ENCODE measurements around the gene P2RY13.

The P2RY13 gene

DNA sequence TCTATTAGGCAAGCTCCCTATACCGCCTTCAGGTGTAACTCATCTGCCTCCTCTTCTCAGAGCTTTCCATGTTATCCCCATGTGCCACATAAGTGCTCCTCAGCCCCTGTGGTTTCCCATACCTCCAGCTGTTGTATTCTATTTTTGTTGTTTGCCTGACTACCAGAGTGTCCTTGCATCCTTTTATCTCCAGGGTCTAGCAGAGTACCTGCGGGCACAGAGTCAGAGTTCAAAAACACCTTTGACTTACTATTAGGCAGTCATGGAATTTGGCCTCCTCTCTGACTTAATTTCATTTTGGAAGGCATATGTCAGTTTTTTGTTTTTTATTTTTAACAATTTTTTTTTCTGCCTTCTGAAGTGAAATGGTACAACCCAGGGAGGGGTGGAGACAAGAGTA lies 19.8 kb downstream of the P2RY13 start:
- 94 to 100% methylated on average over 2 of the region's 2 CpGs for whole genome bisulfite sequencing, 2 experiments (ENCODE audit: insufficient coverage in 2 of 2)
- no peaks in the 10 kb centered on the region for H3K9me3 ChIP-seq (ENCODE audit: control insufficient read depth, low read length)

GRCh38 chr3:151307583-151308488 lies 21.5 kb downstream of the P2RY13 start:
- no peaks in the 10 kb centered on the region for H3K36me3 ChIP-seq (ENCODE audit: control insufficient read depth, insufficient read depth, low read length)
- no peaks in the 10 kb centered on the region for H3K9me3 ChIP-seq (ENCODE audit: control insufficient read depth, low read length)
- H3K4me3 ChIP-seq (ENCODE audit: extremely low read depth, insufficient read depth, low read length, poor library complexity, severe bottlenecking): no peak overlapping the region
- H3K4me1 ChIP-seq (ENCODE audit: control insufficient read depth, insufficient read depth, low read length, poor library complexity, severe bottlenecking): peaks cover 27% of the 10 kb centered on the region
- no peak overlapping the region for H3K27ac ChIP-seq (ENCODE audit: low read depth, low read length, severe bottlenecking)
- WGBS, 2 experiments (ENCODE audit: insufficient coverage in 2 of 2): no CpG with 5 or more reads among the region's 1 CpG

More for the DNA sequence above, 19.8 kb downstream of the P2RY13 start:
- Histone ChIP-seq H3K4me3 (ENCODE audit: extremely low read depth, insufficient read depth, low read length, poor library complexity, severe bottlenecking) (no peak overlapping the region), H3K36me3 (ENCODE audit: control insufficient read depth, insufficient read depth, low read length) (no peaks in the 10 kb centered on the region), H3K4me1 (ENCODE audit: control insufficient read depth, insufficient read depth, low read length, poor library complexity, severe bottlenecking) (peaks cover 17% of the 10 kb centered on the region), H3K27ac (ENCODE audit: low read depth, low read length, severe bottlenecking) (no peak overlapping the region)

GRCh38 chr3:151307131-151307530 lies 22.2 kb downstream of the P2RY13 start:
- H3K9me3 ChIP-seq (ENCODE audit: control insufficient read depth, low read length): no peaks in the 10 kb centered on the region
- H3K27ac ChIP-seq (ENCODE audit: low read depth, low read length, severe bottlenecking): no peak overlapping the region
- no peak overlapping the region for H3K4me3 ChIP-seq (ENCODE audit: extremely low read depth, insufficient read depth, low read length, poor library complexity, severe bottlenecking)
- H3K36me3 ChIP-seq (ENCODE audit: control insufficient read depth, insufficient read depth, low read length): no peaks in the 10 kb centered on the region
- peaks cover 27% of the 10 kb centered on the region for H3K4me1 ChIP-seq (ENCODE audit: control insufficient read depth, insufficient read depth, low read length, poor library complexity, severe bottlenecking)

DNA sequence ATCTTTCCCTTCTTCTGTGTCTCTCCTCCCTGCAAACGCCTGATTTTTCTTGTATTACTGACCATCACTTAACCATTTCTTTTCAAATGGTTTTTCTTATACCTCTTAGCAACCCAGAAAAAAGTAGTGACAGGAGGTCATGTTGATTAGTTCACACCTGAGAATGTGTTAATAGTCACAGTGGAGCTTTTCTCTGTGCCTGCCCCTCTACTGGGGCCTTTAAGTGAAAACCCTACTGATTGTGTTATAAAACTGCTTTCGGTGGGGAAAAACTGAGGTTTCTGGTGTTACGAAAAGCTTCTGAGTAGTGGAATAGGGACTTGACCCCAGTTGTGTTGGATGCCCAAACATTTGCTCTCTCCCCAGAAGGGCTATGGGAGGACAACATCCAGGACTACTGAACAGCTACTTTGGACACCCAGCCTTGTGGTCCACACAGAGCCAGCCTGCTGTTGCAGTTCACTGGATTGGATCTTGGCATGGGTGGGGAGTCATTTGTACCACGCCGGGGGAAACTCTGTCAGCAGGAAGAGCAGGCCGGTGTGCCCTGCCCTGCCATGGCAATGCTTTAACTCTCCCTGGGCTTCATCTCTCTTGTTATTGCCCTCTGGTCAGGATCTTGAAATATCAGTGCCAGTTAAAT lies 23.1 kb downstream of the P2RY13 start:
- Histone ChIP-seq H3K4me1 (ENCODE audit: control insufficient read depth, insufficient read depth, low read length, poor library complexity, severe bottlenecking) (peaks cover 27% of the 10 kb centered on the region), H3K36me3 (ENCODE audit: control insufficient read depth, insufficient read depth, low read length) (no peaks in the 10 kb centered on the region), H3K9me3 (ENCODE audit: control insufficient read depth, low read length) (no peaks in the 10 kb centered on the region), H3K27ac (ENCODE audit: low read depth, low read length, severe bottlenecking) (peak overlapping the region; percentile 96), H3K4me3 (ENCODE audit: extremely low read depth, insufficient read depth, low read length, poor library complexity, severe bottlenecking) (no peak overlapping the region)
- WGBS, 2 experiments (ENCODE audit: insufficient coverage in 2 of 2): 96 to 100% methylated on average over 5 to 6 of the region's 6 CpGs

- H3K27ac ChIP-seq (ENCODE audit: low read depth, low read length, severe bottlenecking): peak overlapping the region; percentile 96
- H3K4me3 ChIP-seq (ENCODE audit: extremely low read depth, insufficient read depth, low read length, poor library complexity, severe bottlenecking): no peak overlapping the region
- H3K36me3 ChIP-seq (ENCODE audit: control insufficient read depth, insufficient read depth, low read length): no peaks in the 10 kb centered on the region
- 84 to 89% methylated on average over 4 of the region's 4 CpGs for WGBS, 2 experiments (ENCODE audit: insufficient coverage in 2 of 2)
- H3K4me1 ChIP-seq (ENCODE audit: control insufficient read depth, insufficient read depth, low read length, poor library complexity, severe bottlenecking): peaks cover 27% of the 10 kb centered on the region
- H3K9me3 ChIP-seq (ENCODE audit: control insufficient read depth, low read length): no peaks in the 10 kb centered on the region
These were observed 23.6 kb downstream of the P2RY13 start for GRCh38 chr3:151305775-151306151.

- no peaks in the 10 kb centered on the region for H3K9me3 ChIP-seq (ENCODE audit: control insufficient read depth, low read length)
- peaks cover 27% of the 10 kb centered on the region for H3K4me1 ChIP-seq (ENCODE audit: control insufficient read depth, insufficient read depth, low read length, poor library complexity, severe bottlenecking)
- H3K36me3 ChIP-seq (ENCODE audit: control insufficient read depth, insufficient read depth, low read length): no peaks in the 10 kb centered on the region
- H3K4me3 ChIP-seq (ENCODE audit: extremely low read depth, insufficient read depth, low read length, poor library complexity, severe bottlenecking): no peak overlapping the region
- peak overlapping the region; percentile 96 for H3K27ac ChIP-seq (ENCODE audit: low read depth, low read length, severe bottlenecking)
- 10 to 23% methylated on average over 2 to 4 of the region's 7 CpGs for whole genome bisulfite sequencing, 2 experiments (ENCODE audit: insufficient coverage in 2 of 2)
These were observed 24.1 kb downstream of the P2RY13 start for GRCh38 chr3:151305060-151305774.

GRCh38 chr3:151303751-151304150 lies 25.6 kb downstream of the P2RY13 start:
- H3K4me3 ChIP-seq (ENCODE audit: extremely low read depth, insufficient read depth, low read length, poor library complexity, severe bottlenecking): no peak overlapping the region
- H3K4me1 ChIP-seq (ENCODE audit: control insufficient read depth, insufficient read depth, low read length, poor library complexity, severe bottlenecking): peaks cover 27% of the 10 kb centered on the region
- 50% methylated on average over 1 of the region's 2 CpGs for WGBS, 2 experiments (ENCODE audit: insufficient coverage in 2 of 2)
- H3K36me3 ChIP-seq (ENCODE audit: control insufficient read depth, insufficient read depth, low read length): no peaks in the 10 kb centered on the region
- H3K27ac ChIP-seq (ENCODE audit: low read depth, low read length, severe bottlenecking): no peak overlapping the region
- no peaks in the 10 kb centered on the region for H3K9me3 ChIP-seq (ENCODE audit: control insufficient read depth, low read length)

GRCh38 chr3:151301787-151302186 lies 27.6 kb downstream of the P2RY13 start:
- Histone ChIP-seq H3K27ac (ENCODE audit: low read depth, low read length, severe bottlenecking) (no peak overlapping the region), H3K36me3 (ENCODE audit: control insufficient read depth, insufficient read depth, low read length) (no peaks in the 10 kb centered on the region), H3K4me3 (ENCODE audit: extremely low read depth, insufficient read depth, low read length, poor library complexity, severe bottlenecking) (no peak overlapping the region), H3K9me3 (ENCODE audit: control insufficient read depth, low read length) (no peaks in the 10 kb centered on the region), H3K4me1 (ENCODE audit: control insufficient read depth, insufficient read depth, low read length, poor library complexity, severe bottlenecking) (peaks cover 27% of the 10 kb centered on the region)
- WGBS, 2 experiments (ENCODE audit: insufficient coverage in 2 of 2): 85% methylated on average over 2 of the region's 3 CpGs

- Histone ChIP-seq H3K27ac (ENCODE audit: low read depth, low read length, severe bottlenecking) (no peak overlapping the region), H3K4me3 (ENCODE audit: extremely low read depth, insufficient read depth, low read length, poor library complexity, severe bottlenecking) (no peak overlapping the region), H3K36me3 (ENCODE audit: control insufficient read depth, insufficient read depth, low read length) (no peaks in the 10 kb centered on the region), H3K4me1 (ENCODE audit: control insufficient read depth, insufficient read depth, low read length, poor library complexity, severe bottlenecking) (peaks cover 15% of the 10 kb centered on the region), H3K9me3 (ENCODE audit: control insufficient read depth, low read length) (no peaks in the 10 kb centered on the region)
- WGBS, 2 experiments (ENCODE audit: insufficient coverage in 2 of 2): no CpG with 5 or more reads among the region's 1 CpG
These were observed 28.8 kb downstream of the P2RY13 start for GRCh38 chr3:151300539-151300938.

DNA sequence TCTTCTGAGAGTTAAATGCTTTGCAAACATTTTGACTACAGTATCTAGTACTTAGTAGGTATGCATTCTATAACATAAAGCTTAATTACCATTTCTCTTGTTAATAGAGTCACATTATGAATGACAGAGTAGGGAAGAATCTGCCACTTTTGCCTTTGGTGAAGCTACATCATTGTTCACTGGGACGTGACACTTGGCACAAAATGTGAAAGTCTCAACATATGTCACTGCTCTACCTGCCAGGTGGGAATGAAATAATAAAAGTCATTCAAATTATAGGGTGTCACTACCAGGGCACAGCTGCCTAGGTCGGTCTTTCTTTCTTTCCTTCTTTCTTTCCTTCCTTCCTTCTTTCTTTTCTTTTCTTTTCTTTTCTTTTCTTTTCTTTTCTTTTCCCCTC lies 30.3 kb downstream of the P2RY13 start:
- Histone ChIP-seq H3K27ac (ENCODE audit: low read depth, low read length, severe bottlenecking) (no peak overlapping the region), H3K36me3 (ENCODE audit: control insufficient read depth, insufficient read depth, low read length) (no peaks in the 10 kb centered on the region), H3K9me3 (ENCODE audit: control insufficient read depth, low read length) (no peaks in the 10 kb centered on the region), H3K4me1 (ENCODE audit: control insufficient read depth, insufficient read depth, low read length, poor library complexity, severe bottlenecking) (peaks cover 5% of the 10 kb centered on the region), H3K4me3 (ENCODE audit: extremely low read depth, insufficient read depth, low read length, poor library complexity, severe bottlenecking) (no peak overlapping the region)
- 88 to 90% methylated on average over 1 to 2 of the region's 2 CpGs for WGBS, 2 experiments (ENCODE audit: insufficient coverage in 2 of 2)
